ENCODE measurements around the gene ACTMAP. TPM values are rescaled to one million over a fixed set of nuclear protein-coding genes. Genes with fewer than 3 reads are reported as not detected.
"Not testable (repeated sequence)": the region's sequence is repeated elsewhere in the genome, so short reads cannot be mapped to it uniquely, and the experiment has no call there.

ACTMAP gene
- total RNA-seq, 1 donor from 2014 or later: 5.7 TPM

DNA sequence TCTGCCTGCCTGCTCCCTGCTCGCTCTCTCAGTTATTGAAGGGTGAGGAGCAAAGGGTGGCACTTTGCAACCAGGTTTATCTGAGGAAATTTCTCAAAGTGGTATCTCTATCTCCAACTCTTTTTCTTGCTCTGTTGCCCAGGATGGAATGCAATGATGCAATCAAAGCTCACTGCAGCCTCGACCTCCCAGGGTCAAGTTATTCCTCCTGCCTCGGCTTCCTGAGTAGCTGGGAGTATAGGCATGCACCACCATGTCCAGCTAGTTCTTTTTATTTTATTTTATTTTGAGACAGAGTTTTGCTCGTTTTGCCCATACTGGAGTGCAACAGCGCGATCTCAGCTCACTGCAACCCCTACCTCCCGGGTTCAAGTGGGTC lies 4.9 kb downstream of the ACTMAP start:
- no peak for DNase-seq (ENCODE audit: extremely low read depth, low read depth, low spot score)

GRCh38 chr19:40744554-40745401 lies 5.5 kb downstream of the ACTMAP start:
- no peak for DNase-seq (ENCODE audit: extremely low read depth, low read depth, low spot score)

DNA sequence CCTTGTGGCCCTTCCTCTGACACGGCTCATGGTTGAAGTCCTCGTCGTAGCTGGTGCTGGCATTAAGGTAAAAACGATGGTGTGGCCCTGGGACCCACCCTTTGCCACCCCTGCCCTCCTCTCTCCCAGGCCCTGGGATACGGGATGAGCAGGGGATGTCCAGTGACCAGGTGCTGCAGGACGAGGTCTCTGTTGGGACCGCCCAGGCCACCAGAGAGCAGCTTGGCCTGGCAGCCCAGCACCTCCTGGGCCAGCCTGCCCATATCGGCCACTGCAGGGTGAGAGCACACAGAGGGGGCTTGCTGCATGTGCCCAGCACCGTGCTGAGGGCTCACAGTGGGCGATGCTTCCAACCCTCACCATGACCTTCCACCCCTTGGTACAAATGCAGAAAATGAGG lies 6.4 kb downstream of the ACTMAP start:
- DNase-seq (ENCODE audit: extremely low read depth, low read depth, low spot score): no peak

DNA sequence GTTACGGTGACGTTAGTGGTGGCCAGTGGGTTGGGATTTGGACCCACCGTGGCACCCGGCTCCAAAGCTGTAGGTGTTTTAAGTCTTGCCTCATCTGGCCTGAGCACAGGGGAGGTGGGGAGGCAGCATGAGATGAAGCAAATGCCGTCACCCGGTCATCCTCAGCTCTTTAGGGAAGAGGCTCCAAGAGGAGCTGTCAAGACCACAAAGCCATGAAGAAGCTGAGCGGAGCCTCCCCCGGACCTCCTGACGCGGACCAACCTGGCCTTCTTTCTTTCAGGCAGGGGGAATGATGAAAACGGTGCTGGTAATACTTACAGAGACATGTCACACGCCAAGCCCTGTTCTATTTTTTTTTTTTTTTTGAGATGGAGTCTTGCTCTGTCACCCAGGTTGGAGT lies 7.4 kb downstream of the ACTMAP start:
- DNase-seq (ENCODE audit: extremely low read depth, low read depth, low spot score): no peak

DNA sequence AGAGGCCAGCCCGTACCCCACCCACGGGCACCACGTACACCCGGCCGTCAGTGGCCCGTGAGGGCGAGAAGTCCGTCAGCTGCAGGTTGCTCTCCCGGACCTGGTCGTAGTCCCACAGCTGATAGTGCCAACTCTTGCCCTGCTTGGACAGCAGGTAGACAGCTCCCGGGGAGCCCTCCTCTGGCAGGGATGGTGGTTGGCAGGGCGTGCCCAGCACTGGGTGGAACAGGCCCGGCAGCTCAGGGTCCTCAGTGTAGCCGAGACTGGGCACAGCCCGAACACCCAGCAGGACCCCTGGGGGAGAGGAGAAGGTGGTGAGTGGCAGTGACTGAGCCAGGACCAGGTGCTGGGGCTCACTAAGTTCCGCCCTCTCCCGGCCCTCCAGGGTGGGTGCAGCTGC lies 7.8 kb downstream of the ACTMAP start:
- no peak for DNase-seq (ENCODE audit: extremely low read depth, low read depth, low spot score)

DNA sequence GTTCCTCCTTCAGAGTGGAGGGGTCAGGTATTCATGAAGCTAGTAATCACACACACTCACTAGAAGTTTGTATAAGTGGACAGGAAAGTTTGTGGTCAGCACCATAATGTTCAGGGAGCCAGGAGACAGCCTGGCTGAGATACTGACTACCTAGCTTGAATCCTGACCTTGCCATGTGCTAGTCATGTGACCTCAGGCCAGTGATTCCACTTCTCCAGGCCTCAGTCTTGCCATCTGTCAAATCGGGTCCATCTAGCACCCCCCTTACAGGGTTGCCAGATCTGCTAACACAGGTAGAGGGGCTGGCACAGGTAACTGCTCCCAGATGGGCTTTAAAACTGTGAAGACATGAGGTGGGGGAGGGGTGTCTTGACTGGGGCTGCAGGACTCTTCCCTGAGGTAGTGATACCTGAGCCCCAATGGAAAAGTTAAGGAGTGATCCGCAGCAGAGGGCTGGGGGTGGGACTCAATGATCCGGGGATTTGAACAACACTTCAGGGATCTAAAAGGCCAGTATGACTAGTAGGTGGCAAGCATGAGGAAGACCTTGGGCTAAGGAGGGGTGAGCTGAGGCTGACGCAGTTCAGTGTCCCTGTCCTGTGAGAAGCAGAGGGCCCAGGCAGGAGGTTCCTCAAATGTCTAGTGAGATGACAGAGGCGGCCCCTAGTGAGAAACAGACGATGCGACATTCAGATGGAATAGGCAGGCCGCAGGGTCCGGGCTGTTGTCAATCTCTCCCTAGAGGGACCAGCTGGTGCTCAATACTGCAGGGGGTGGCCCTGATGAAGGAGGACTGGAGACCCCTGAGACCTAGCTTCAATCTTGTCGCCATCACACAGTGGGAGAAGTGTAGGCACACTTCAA lies 8.5 kb downstream of the ACTMAP start:
- DNase-seq (ENCODE audit: extremely low read depth, low read depth, low spot score): no peak

DNA sequence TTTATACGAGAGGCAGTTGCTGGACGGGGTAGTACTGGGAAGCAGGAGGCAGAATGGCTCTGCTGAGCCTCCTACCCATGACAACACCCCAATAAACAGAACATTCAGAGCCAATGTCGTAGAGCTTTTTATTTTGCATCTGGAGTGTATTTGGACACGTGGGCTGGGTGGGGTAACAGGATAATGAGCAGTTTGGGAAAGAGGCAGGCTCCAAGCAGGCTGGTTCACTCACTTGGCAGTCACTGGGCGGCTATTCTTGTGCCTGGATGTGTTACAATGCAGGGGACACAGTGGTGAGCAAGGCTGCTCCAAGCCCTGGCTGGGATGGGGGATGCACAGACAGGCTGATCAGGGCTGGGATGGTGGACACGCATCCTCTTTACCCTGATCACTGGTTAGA lies 9.5 kb downstream of the ACTMAP start:
- DNase-seq (ENCODE audit: extremely low read depth, low read depth, low spot score): no peak

- DNase-seq (ENCODE audit: extremely low read depth, low read depth, low spot score): no peak
These were observed 10.2 kb downstream of the ACTMAP start for GRCh38 chr19:40739871-40740703.

GRCh38 chr19:40739030-40739839 lies 11.0 kb downstream of the ACTMAP start:
- no peak for DNase-seq (ENCODE audit: extremely low read depth, low read depth, low spot score)

- DNase-seq (ENCODE audit: extremely low read depth, low read depth, low spot score): no peak
These were observed 13.1 kb downstream of the ACTMAP start for GRCh38 chr19:40737102-40737644.

GRCh38 chr19:40736661-40737060 lies 13.6 kb downstream of the ACTMAP start:
- DNase-seq (ENCODE audit: extremely low read depth, low read depth, low spot score): no peak

- no peak for DNase-seq (ENCODE audit: extremely low read depth, low read depth, low spot score)
These were observed 15.1 kb downstream of the ACTMAP start for GRCh38 chr19:40735013-40735771.

DNA sequence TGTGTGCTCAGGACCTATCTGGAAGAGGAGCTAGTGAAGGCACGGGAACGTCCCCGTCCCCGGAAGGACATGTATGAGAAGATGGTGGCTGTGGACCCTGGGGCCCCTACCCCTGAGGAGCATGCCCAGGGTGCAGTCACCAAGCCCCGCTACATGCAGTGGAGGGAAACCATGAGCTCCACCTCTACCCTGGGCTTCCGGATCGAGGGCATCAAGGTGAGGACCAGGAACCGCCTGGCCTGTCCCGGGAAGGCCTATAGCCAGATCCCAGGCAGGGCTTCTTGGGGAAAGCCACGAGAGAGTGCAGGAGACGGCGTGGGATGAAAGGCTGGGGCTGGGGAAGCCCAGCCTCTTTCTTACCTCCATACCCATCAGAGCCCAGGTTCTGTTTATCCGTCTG lies 17.1 kb downstream of the ACTMAP start:
- no peak for DNase-seq (ENCODE audit: extremely low read depth, low read depth, low spot score)

GRCh38 chr19:40732304-40732703 lies 18.0 kb downstream of the ACTMAP start:
- DNase-seq (ENCODE audit: extremely low read depth, low read depth, low spot score): not testable (repeated sequence)

- DNase-seq (ENCODE audit: extremely low read depth, low read depth, low spot score): not testable (repeated sequence)
These were observed 20.2 kb downstream of the ACTMAP start for GRCh38 chr19:40730065-40730464.

GRCh38 chr19:40726279-40726678 lies 24.0 kb downstream of the ACTMAP start:
- DNase-seq (ENCODE audit: extremely low read depth, low read depth, low spot score): no peak

- DNase-seq (ENCODE audit: extremely low read depth, low read depth, low spot score): no peak
These were observed 25.4 kb downstream of the ACTMAP start for GRCh38 chr19:40724855-40725254.

DNA sequence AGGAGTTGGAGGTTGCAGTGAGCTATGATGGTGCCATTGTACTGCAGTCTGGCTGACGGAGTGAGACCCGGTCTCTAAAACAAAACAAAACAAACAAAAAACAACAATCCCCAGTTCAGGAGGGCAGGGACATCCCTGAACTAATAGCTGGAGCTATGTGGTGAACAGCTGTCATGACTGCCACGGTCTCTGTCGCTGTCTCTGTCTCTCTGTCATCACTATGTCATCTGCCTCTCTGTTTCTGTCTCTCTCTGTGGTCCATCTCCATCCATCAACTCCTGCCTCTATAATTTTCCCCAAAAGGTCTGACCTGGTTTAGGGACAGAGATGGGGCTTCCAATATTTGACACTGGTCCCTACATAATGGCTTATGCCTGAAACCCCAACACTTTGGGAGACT lies 26.0 kb downstream of the ACTMAP start:
- no peak for DNase-seq (ENCODE audit: extremely low read depth, low read depth, low spot score)

GRCh38 chr19:40723661-40724254 lies 26.5 kb downstream of the ACTMAP start:
- no peak for DNase-seq (ENCODE audit: extremely low read depth, low read depth, low spot score)
